DMS79 (cell line): ENCODE measurements around the gene GNL3.
"Not testable (repeated sequence)": the region's sequence is repeated elsewhere in the genome, so short reads cannot be mapped to it uniquely, and the experiment has no call there.

Source experiments
- DNase-seq: peaks from one replicate; lab custom pipeline; 2025; lab: John Stamatoyannopoulos, UW

The GNL3 gene

DNA sequence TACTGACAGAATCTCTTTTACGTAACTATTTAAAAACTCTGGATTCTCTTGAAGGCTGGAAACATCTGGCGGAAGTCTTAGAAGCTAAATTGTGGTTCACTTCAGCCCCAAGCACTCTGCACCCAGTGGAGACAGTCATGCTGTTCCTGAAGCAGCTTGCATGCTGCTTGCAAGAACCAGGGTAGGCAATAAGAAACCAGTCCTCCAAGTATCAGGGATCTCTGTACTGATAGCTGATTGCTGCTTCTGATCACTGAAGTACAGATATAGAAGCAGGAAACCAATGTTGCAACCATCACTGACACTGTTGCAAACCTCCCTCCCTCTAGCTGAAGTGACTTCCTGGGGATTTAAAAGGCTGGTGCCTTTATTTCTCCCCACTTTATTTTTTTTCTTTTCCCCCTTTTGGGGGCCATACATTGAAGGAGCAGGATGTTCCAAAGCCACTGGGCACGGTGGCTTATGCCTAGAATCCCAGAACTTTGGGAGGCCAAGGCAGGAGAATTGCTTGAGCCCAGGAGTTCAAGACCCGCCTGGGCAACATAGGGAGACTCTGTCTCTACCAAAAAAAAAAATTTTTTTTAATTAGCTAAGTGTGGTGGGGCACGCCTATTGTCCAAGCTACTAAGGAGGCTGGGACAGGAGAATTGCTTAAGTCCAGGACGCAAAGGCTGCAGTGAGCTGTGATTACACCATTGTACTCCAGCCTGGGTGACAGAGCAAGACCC lies 35.3 kb downstream of the GNL3 start:
- no peak for DNase-seq

DNA sequence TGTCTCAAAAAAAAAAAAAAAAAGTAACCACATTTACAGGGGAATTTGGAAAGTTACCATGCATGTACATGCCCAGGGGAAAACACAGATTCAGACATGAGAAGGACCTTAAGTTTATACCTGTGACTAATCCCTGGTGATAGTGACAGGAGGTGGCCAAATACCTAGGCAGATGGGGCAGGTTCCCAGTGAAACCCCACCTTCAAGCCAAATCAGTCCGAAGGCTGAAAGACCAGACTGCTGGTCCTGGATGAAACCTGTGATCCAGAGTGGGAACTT lies 35.8 kb downstream of the GNL3 start:
- no peak for DNase-seq

DNA sequence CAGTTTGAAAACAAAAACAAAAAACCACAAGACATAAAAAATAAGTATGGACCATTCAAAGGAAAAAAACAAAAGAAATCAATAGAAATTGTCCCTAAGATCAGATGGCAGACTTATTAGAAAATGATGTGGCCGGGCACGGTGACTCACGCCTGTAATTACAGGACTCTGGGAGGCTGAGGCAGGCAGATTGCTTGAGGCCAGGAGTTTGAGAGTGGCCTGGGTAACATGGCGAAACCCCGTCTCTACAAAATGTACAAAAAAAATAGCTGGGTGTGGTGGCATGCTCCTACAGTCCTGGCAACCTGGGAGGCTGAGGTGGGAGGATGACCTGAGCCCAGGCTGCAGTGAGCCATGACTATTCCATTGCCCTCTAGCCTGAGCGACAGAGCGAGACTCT lies 36.7 kb downstream of the GNL3 start:
- DNase-seq, result no peak

DNA sequence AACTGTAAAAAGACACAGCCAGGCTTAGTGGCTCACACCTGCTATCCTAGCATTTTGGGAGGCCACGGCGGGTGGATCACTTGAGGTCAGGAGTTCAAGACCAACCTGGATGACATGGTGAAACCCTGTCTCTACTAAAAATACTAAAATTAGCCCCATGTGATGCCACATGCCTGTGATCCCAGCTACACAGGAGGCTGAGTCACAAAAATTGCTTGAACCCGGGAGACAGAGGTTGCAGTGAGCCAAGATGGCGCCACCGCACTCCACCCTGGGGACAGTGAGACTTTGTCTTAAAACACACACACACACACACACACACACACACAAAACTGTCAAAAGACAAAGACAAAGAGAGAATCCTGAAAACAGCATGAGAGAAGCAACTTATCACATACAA lies 38.1 kb downstream of the GNL3 start:
- DNase-seq, result no peak

DNA sequence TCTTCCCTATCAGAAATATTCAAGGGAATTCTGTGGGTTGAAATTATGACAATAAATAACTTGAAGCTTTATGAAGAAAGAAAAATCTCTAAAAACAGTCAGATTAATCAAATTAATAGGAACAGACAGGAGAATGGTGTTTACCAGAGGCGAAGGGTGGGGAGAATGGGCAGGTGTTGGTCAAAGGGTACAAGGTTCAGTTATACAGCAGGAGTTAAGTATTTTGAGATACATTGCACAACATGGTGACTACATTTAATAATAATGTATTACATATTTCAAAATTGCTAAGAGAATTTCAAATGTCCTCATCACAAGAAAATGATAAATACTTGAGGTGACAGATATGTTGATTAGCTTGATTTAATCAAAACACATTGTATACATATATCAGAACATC lies 38.7 kb downstream of the GNL3 start:
- DNase-seq, result no peak

DNA sequence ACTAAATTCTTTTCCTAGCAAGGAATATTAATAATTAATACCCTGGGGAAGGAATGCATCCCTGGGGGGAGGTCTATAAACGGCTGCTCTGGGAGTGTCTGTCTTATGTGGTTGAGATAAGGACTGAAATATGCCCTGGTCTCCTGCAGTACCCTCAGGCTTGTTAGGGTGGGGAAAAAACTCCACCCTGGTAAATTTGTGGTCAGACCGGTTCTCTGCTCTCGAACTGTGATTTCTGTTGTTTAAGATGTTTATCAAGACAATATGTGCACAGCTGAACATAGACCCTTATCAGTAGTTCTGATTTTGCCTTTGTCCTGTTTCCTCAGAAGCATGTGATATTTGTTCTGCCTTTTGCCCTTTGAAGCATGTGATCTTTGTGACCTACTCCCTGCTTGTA lies 42.9 kb downstream of the GNL3 start:
- DNase-seq, result not testable (repeated sequence)

DNA sequence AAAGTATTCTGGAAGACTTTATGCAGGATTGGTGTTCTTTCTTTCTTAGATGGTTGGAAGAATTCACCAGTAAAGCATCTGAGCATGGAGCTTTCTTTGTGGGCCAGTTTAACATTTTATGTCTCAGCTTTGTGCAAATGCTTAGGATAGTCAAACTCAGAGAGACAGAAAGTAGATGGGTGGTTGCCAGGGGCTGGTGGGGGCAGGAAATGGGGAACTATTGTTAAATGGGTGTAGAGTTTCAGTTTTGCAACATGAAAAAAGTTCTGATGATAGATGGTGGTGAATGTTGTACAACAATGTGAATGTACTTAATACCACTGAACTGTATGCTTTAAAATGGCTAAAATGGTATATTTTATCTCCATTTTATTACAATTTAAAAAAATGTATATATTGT lies 44.8 kb downstream of the GNL3 start:
- DNase-seq, result no peak

DNA sequence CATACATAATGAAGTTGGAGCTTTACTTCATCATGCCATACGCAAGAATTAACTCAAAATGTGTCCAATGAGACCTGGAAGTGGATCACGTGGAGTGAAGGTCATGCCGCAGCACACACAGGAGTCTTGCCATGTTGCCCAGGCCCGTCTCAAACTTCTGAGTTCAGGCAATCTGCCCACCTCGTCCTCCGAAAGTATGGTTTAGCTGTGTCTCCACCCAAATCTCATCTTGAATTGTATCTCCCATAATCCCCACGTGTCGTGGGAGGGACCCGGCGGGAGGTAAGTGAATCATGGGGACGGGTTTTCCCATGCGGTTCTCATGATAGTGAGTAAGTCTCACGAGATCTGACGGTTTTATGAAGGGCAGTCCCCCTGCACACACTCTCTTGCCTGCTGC lies 45.8 kb downstream of the GNL3 start:
- DNase-seq, result no peak

DNA sequence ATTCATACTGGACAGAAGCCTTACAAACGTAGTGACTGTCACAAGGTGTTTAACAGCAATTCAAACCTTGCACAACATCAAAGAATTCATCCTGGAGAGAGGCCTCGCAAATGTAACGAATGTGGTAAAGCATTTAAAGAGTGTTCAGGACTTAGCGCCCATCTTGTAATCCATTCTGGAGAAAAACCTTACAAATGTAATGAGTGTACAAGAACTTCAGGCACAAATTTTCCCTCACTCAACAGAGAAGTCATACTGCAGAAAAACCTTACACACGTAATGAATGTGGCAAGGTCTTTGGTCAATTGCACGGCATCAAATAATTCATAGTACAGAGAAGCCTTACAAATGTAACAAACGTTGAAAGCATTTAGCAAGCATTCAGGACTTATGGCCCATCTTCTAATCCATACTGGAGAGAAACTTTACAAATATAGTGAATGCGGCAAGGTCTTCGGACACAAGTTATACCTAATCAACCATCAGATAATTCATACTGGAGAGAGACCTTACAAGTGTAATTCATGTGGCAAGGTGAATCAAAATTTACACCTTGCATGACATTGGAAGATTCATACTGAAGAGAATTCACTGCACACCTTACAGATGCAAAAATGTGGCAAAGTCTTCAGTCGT lies 47.5 kb downstream of the GNL3 start:
- DNase-seq, result no peak

DNA sequence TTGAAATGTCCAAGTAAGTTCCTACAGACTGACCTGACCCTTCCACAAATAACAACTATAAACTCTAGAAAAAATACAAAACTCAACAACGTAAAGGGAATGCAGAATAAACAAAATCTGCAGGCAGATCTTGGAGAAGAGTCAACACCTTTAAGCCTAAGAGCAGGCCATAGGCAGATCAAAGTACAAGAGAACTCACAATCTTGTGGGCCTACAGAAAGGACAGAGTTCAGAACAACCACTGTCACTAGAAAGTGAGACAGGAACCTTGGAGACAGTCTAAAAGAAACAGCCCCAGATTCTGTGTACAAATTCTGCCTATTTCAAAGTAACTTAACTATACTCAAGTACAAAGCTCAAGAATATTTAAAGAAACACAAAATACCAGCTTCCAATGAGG lies 53.9 kb downstream of the GNL3 start:
- no peak for DNase-seq

DNA sequence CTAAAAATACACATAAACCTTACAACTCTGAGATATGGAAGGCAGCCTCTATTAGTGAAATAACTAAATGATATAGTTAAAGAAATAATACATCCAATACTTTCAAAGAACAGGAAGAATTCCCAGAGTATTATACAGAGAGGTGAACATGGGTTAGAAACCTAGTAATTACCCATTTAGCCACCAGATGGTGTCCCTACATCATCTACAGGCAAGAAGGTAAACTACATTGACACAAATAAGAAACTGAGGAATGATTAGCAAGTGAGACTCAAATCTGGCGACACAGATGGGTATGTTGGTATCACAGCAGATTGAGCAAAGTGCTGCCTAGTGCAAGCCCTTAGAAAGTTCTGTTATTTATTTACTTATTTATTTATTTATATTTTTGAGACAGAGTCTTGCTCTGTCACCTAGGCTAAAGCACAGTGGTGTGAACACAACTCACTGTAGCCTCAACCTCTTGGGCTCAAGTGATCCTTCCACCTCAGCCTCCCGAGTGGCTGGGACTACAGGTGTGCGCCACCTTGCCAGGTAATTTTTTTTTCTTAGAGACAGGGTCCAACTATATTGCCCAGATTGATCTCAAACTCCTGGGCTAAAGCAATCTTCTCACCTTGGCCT lies 56.7 kb downstream of the GNL3 start:
- no peak for DNase-seq

DNA sequence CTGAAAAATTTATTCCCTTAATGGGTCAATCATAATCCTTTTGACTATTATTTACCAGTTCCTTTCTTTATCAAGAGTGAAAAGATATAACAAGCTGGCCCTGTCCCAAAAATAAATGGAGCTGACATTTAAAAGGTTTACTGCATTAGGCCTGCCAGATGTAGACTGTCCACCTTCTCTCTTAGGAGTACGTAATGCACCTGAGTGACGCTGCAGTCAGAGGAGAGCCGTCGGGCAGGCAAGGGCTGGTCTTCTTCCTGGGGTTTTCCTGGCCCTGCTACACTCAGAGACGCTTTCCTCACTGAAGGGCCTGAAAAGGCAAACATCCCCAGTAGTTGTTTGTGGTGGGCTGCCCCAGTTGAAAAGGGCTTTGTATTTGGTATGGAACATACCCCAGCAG lies 57.3 kb downstream of the GNL3 start:
- no peak for DNase-seq

DNA sequence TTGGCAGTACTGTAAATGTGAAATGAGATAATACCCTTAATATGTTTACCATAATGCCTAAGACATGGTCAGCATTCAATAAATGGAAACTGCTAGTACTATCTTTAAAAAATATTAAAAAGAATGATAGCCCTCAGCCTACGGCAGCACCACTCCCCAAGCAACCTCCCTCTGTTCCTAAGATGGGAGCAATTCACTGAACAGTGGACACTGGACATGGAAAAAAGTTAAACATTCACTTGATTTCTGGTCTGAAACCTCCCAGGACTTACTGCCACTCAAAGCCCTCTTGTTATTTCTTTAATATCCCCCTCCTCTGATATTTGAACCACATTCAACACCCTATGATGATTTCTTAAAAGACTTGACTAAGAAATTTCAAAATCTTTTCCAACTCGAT lies 57.9 kb downstream of the GNL3 start:
- no peak for DNase-seq
